Islet of Langerhans (tissue), 1 donor: Measurements from ENCODE around the gene MAP2.

ENCODE experiments used
- FAIRE-seq: peaks from one replicate; lab custom pipeline; 2011; peaks lifted over from hg19 to GRCh38; lab: Jason Lieb, UNC

Gene MAP2

GRCh38 chr2:209425471-209426071, 1.7 kb downstream of the MAP2 start:
- FAIRE-seq, result peak; percentile 100

- FAIRE-seq, result peak; percentile 62
Measured at GRCh38 chr2:209426432-209426831, 2.6 kb downstream of the MAP2 start.

GRCh38 chr2:209431701-209432100, 7.9 kb downstream of the MAP2 start:
- no peak for FAIRE-seq

- no peak for FAIRE-seq
Measured at GRCh38 chr2:209441541-209441940, 17.7 kb downstream of the MAP2 start.

GRCh38 chr2:209442939-209443338, 19.1 kb downstream of the MAP2 start:
- no peak for FAIRE-seq

GRCh38 chr2:209445485-209445884, 21.6 kb downstream of the MAP2 start:
- no peak for FAIRE-seq

- no peak for FAIRE-seq
Measured at GRCh38 chr2:209451209-209451834, 27.5 kb downstream of the MAP2 start.

- FAIRE-seq, result no peak
Measured at GRCh38 chr2:209456489-209456888, 32.6 kb downstream of the MAP2 start.

GRCh38 chr2:209458008-209458979, 34.4 kb downstream of the MAP2 start:
- no peak for FAIRE-seq

- FAIRE-seq, result no peak
Measured at GRCh38 chr2:209459359-209459758, 35.5 kb downstream of the MAP2 start.

- no peak for FAIRE-seq
Measured at GRCh38 chr2:209460151-209460761, 36.4 kb downstream of the MAP2 start.

- FAIRE-seq, result peak; percentile 90
Measured at GRCh38 chr2:209463226-209463625, 39.4 kb downstream of the MAP2 start.

- no peak for FAIRE-seq
Measured at GRCh38 chr2:209463835-209464234, 40.0 kb downstream of the MAP2 start.

- FAIRE-seq, result no peak
Measured at GRCh38 chr2:209468846-209469245, 45.0 kb downstream of the MAP2 start.

- no peak for FAIRE-seq
Measured at GRCh38 chr2:209469481-209469880, 45.6 kb downstream of the MAP2 start.

- FAIRE-seq, result no peak
Measured at GRCh38 chr2:209470466-209470865, 46.6 kb downstream of the MAP2 start.

- FAIRE-seq, result no peak
Measured at GRCh38 chr2:209471037-209471436, 47.2 kb downstream of the MAP2 start.

- peak; percentile 87 for FAIRE-seq
Measured at GRCh38 chr2:209472112-209472832, 48.4 kb downstream of the MAP2 start.

- no peak for FAIRE-seq
Measured at GRCh38 chr2:209472871-209473270, 49.0 kb downstream of the MAP2 start.

GRCh38 chr2:209473930-209474419, 50.1 kb downstream of the MAP2 start:
- no peak for FAIRE-seq

GRCh38 chr2:209474960-209475359, 51.1 kb downstream of the MAP2 start:
- FAIRE-seq, result peak; percentile 93
